ENCODE results near the gene FGF9.

- no peak for TF ChIP-seq SNAI2 (CRISPR knock-in tag; IDR thresholded peaks at IDR 0.05)
- TF ChIP-seq OSR1 (CRISPR knock-in tag; IDR thresholded peaks at IDR 0.05): no peak
- TF ChIP-seq ZFP30 (CRISPR knock-in tag; IDR thresholded peaks at IDR 0.05): no peak
- TF ChIP-seq ARNTL (CRISPR knock-in tag; IDR thresholded peaks at IDR 0.05; ENCODE audit: borderline replicate concordance, low read depth): no peak
- TF ChIP-seq GLIS3 (CRISPR knock-in tag; IDR thresholded peaks at IDR 0.05): no peak
- no peak for TF ChIP-seq TCF4 (CRISPR knock-in tag; IDR thresholded peaks at IDR 0.05; ENCODE audit: borderline replicate concordance)
- no peak for TF ChIP-seq ZNF70 (CRISPR knock-in tag; IDR thresholded peaks at IDR 0.05)
- no peak for TF ChIP-seq ZNF8 (CRISPR knock-in tag; IDR thresholded peaks at IDR 0.05)
- TF ChIP-seq CREB5 (CRISPR knock-in tag; IDR thresholded peaks at IDR 0.05; ENCODE audit: low read depth): no peak
- TF ChIP-seq ZNF565 (CRISPR knock-in tag; conservative IDR thresholded peaks at IDR 0.05; ENCODE audit: low read depth): no peak
- TF ChIP-seq PATZ1 (CRISPR knock-in tag; IDR thresholded peaks at IDR 0.05; ENCODE audit: borderline replicate concordance): no peak
- no peak for TF ChIP-seq ESRRG (CRISPR knock-in tag; IDR thresholded peaks at IDR 0.05)
Measured at GRCh38 chr13:21663197-21663596, 7.7 kb upstream of the FGF9 start.
